Uterus (tissue), 2 donors: ENCODE data around the gene JAG1.

Experiments
- CTCF ChIP-seq, 4 experiments: fragments of 200-600 bp in 2 of 4; fragments of 450-650 bp in 2 of 4; sonication (generic) in 2 of 4; IDR thresholded peaks; one replicate each; pipeline ENCODE4 v1.5.1; 2016 to 2019; ENCODE audit warnings: antibody characterized with exemption in 4 of 4, mild to moderate bottlenecking in 2 of 4, moderate library complexity in 1 of 4
- POLR2A ChIP-seq, 2 donors: fragments of 450-650 bp; IDR thresholded peaks; one replicate each; pipeline ENCODE4 v1.6.1; 2016; ENCODE audit warnings: antibody characterized with exemption in 2 of 2, mild to moderate bottlenecking in 1 of 2, moderate library complexity in 1 of 2

- TF ChIP-seq POLR2A (IDR thresholded peaks at IDR 0.05): no peak
- no peak for TF ChIP-seq CTCF (IDR thresholded peaks at IDR 0.05)
Measured at GRCh38 chr20:10707068-10707467, 33.3 kb upstream of the JAG1 start.
